Regular cardiac myocyte (primary cell): Measurements from ENCODE around the gene TMEM219. TPM values are rescaled to one million over a fixed set of nuclear protein-coding genes. Genes with fewer than 3 reads are reported as not detected.

Experiments
- total RNA-seq: library from RNA; depleted of rRNA; stranded (reverse); fragments of >200 nt; gene quantifications from 2 replicates; pipeline ENCODE4 v1.2.3, GENCODE V29; 2014

TMEM219 gene
- total RNA-seq: 72.7 and 84.9 TPM in 2 replicates

DNA sequence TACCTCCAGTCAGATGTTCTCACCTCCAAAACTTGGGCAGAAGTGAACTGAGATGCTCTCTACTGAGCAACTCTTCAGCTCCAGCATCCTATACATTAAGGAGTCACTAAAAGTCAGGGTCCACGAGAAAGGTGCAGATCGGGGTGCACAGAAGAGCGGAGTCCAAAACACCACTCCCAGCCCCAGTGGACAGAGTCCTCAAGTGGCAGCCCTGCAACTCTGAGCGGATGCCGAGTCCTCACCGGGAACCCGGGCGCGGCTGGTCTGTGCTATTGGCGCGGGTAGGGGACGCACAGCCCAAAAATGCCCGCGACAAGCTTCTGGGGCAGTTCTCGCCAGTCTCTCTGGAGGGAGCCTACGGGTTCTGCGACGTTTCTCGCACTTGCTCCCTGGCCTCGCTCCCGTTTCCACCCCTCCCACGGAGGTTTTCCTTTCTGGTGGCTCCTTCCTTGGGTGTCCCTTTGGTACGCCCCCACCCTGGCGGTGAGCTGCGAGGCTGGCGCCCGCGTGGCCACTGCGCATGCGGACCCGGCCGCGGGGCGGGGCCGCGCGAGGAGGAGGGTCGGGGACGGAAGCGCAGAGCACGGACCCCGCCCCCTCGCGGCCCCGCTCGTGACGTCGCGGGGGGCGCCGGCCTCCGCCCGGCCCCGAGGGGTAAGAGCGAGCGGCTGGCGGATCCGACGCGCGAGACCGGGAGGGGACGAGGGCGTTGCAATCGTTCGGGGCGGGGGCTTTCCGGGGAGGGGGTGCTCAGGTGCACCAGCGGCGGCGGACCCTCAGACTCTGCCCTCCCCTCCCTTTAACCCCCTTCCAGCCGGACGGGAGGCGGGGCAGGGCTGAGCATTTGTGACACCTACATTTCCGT is at the start of gene TMEM219:
TSS of gene TMEM219 (plus strand) at position 601 of the 865 bp plus-strand sequence. CDS start 1,065 bp downstream, outside the sequence.

DNA sequence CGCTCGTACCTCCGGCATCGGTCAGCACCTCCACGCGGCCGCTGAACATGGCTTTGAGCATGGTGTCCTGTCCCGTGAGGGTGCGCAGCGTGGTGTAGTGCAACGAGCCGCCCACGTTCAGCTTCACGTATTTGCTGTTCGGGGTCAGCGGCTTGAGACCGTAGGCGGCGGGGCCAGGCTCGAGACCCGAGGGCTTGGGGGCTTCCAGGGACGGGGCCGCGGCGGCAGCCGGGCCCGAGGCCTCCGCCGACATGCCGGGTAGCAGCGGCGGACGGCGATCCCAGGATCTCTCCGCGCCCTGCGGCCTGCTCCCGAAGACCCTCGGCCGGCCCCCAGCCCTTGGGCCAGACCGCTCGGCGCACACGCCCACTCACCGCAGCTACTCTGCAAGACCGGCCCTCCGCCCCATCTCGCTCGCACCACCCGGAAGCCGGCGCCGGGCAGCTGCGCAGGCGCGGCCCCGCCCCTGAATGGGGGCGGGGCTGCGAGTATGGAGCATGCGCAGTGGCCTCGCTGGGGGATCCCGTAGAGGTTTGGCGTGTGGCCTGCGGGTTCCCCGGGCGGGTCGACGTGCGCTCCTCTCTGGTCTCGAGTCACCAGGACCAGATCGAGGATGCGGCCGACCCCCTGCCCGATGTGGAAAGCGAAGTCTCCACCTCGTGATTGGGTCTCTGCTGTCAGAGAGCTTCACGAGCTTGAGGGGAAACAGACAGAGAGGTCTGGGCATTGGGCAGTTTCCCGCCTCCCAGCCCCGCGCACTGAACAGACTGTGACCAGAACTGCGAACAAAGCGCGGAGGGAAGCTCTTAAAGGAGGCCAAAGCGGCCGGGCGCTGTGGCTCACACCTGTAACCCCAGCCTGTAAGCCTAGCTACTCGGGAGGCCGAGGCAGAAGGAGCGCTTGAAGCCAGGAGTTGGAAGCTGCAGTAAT is 35.8 kb upstream of the TMEM219 start, which contains the start of gene KCTD13:
TSS of gene KCTD13 (minus strand) at position 446 of the 930 bp plus-strand sequence. CDS start at position 253, 193 bp downstream.

GRCh38 chr16:29973384-29974246 is 11.7 kb downstream of the TMEM219 start, which contains the start of gene TAOK2:
TAOK2 (plus strand) TSS chr16:29973868; CDS start chr16:29977773, 3,905 bp downstream.

DNA sequence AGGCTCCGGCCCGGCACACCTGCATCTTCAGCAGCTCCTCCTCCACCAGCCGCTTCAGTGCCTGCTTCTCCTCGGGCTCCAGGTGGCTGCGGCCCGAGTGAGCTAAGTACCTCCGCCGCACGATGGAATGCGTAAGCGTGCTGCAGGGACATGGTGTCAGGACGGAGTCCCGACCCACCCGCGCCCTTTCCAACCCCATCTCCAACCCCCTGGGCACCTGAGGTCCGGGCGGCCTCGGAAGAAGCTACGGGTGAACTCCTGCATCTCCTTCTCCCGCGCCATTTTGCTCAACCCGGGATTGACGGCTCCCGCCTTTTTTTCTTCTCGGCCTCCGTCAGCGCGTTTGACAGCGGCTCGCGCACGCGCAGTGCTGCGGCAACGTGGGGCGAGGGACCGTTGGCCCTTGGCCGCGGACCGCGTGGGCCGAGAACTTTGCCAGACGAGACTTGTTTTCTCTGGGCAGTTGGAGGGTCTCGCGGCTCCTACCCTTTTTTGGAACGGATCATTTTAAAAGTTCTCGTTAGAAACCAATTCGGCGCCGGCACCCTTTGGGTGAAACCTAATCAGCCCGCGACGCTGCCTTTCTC is 33.5 kb downstream of the TMEM219 start, which contains the start of gene HIRIP3:
TSS of gene HIRIP3 (minus strand) at position 294 of the 587 bp plus-strand sequence. CDS start at position 282, 12 bp downstream.

DNA sequence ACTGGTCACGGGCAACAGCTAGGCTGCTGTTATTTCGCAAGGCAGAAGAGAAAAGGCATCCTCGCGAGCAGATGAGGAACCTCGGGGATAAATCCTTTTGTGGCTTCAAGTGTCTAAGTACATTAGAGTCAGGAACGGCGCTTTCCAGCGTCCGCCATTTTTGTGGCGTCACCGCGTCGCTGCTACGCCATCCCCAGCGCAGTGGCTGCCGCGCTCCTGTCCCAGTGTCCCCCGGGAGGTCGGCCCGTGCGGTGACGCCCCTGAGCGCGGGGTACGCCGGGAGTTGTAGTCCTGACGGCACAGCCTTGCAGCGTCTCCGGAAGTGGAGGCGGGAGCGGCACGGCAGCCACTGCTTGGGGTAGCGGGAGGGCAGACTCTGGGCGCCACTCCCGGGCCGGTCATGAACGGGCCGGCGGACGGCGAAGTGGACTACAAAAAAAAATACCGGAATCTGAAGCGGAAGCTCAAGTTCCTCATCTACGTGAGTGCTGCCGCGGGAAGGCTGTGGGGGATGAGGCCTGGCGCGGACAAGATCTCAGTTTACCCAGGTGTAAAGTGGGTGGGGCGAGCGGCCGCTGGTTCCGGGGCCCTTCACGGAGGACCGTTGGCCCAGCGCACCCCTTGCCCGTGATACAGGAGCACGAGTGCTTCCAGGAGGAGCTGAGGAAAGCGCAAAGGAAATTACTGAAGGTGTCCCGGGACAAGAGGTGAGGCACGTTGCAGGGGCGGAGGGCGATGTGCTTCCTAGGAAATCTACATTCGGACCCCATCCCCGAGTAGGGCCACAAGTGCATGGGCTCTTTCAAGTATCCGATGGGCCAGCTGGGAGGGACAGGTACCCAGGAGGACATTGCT is 34.3 kb downstream of the TMEM219 start, which contains the start of gene INO80E:
TSS of gene INO80E (plus strand) at position 331 of the 855 bp plus-strand sequence. CDS start at position 401, 70 bp downstream.

GRCh38 chr16:30010844-30011713 is 49.2 kb downstream of the TMEM219 start, which contains the start of gene DOC2A:
DOC2A (minus strand) TSS chr16:30011027; CDS start chr16:30010222, 805 bp downstream.

Other genes starting within 250 kb of the TMEM219 start
- not detected in 2 replicates for gene C16orf54, start 216.1 kb upstream of the TMEM219 start, total RNA-seq
- not detected in 2 replicates for gene ZG16, start 183.8 kb upstream of the TMEM219 start, total RNA-seq
- 15.2 and 94.1 TPM in 2 replicates for gene KIF22, start 171.3 kb upstream of the TMEM219 start, total RNA-seq
- gene MAZ, start 155.6 kb upstream of the TMEM219 start, total RNA-seq: 87.7 and 188 TPM in 2 replicates
- gene PRRT2, start 149.9 kb upstream of the TMEM219 start, total RNA-seq: 0.58 and 3.1 TPM in 2 replicates
- gene PAGR1, start 145.9 kb upstream of the TMEM219 start, total RNA-seq: 12.7 and 32.4 TPM in 2 replicates
- gene MVP, start 141.6 kb upstream of the TMEM219 start, total RNA-seq: 188 and 263 TPM in 2 replicates
- gene CDIPT, start 98.9 kb upstream of the TMEM219 start, total RNA-seq: 86.8 and 102 TPM in 2 replicates
- gene SEZ6L2, start 62.5 kb upstream of the TMEM219 start, total RNA-seq: 3.5 and 10.4 TPM in 2 replicates
- 13.0 and 15.3 TPM in 2 replicates for gene ASPHD1, start 61.6 kb upstream of the TMEM219 start, total RNA-seq
- gene KCTD13, start 35.9 kb upstream of the TMEM219 start, total RNA-seq: 5.2 and 7.0 TPM in 2 replicates
- gene TAOK2, start 11.8 kb downstream of the TMEM219 start, total RNA-seq: 54.1 and 74.6 TPM in 2 replicates
- gene HIRIP3, start 33.5 kb downstream of the TMEM219 start, total RNA-seq: 5.1 and 15.0 TPM in 2 replicates
- 19.4 and 20.5 TPM in 2 replicates for gene INO80E, start 34.2 kb downstream of the TMEM219 start, total RNA-seq
- under 0.01 TPM in 1 of 2 replicates, not detected in the other for gene DOC2A, start 48.9 kb downstream of the TMEM219 start, total RNA-seq
- gene C16orf92, start 61.1 kb downstream of the TMEM219 start, total RNA-seq: not detected in 2 replicates
- 0.19 TPM in 1 of 2 replicates, not detected in the other for gene TLCD3B, start 69.2 kb downstream of the TMEM219 start, total RNA-seq
- 670 and 1,196 TPM in 2 replicates for gene ALDOA, start 103.7 kb downstream of the TMEM219 start, total RNA-seq
- 149 and 295 TPM in 2 replicates for gene PPP4C, start 113.9 kb downstream of the TMEM219 start, total RNA-seq
- 0.19 and 0.28 TPM in 2 replicates for gene TBX6, start 129.8 kb downstream of the TMEM219 start, total RNA-seq
- 10.4 and 18.3 TPM in 2 replicates for gene YPEL3, start 134.1 kb downstream of the TMEM219 start, total RNA-seq
- gene GDPD3, start 151.5 kb downstream of the TMEM219 start, total RNA-seq: 0.56 and 0.77 TPM in 2 replicates
- gene MAPK3, start 161.1 kb downstream of the TMEM219 start, total RNA-seq: 38.9 and 46.2 TPM in 2 replicates
- 0.28 and 3.3 TPM in 2 replicates for gene CORO1A, start 221.5 kb downstream of the TMEM219 start, total RNA-seq
- gene BOLA2B, start 231.6 kb downstream of the TMEM219 start, total RNA-seq: 126 and 208 TPM in 2 replicates
- 13.5 and 18.8 TPM in 2 replicates for gene SLX1A, start 231.8 kb downstream of the TMEM219 start, total RNA-seq
- gene SULT1A3, start 237.2 kb downstream of the TMEM219 start, total RNA-seq: 1.9 and 2.3 TPM in 2 replicates